KOPT-K1 (cell line): Measurements from ENCODE around the gene CMTM3.
"Not testable (repeated sequence)": the region's sequence is repeated elsewhere in the genome, so short reads cannot be mapped to it uniquely, and the experiment has no call there.

Experiments
- H3K27ac ChIP-seq: fragments of 200-600 bp; sonication (generic); 2 replicates; pipeline ENCODE4 v1.5.1; 2016; ENCODE audit warnings: antibody characterized with exemption, mild to moderate bottlenecking, low read depth, low read length; ENCODE audit not compliant: poor library complexity, severe bottlenecking
- H3K36me3 ChIP-seq: fragments of 200-600 bp; sonication (generic); 2 replicates; pipeline ENCODE4 v1.5.1; 2017; ENCODE audit warnings: antibody characterized with exemption, mild to moderate bottlenecking, low read length, moderate library complexity; ENCODE audit not compliant: insufficient read depth
- H3K9me3 ChIP-seq: fragments of 200-600 bp; sonication (generic); 2 replicates; pipeline ENCODE4 v1.5.1; 2017; ENCODE audit warnings: antibody characterized with exemption, low read length, mild to moderate bottlenecking; ENCODE audit not compliant: insufficient read depth, poor library complexity, severe bottlenecking

Gene CMTM3

GRCh38 chr16:66604376-66605176, at the start of gene CMTM3:
CMTM3 (plus strand) TSS chr16:66604704; CDS start chr16:66604806, 102 bp downstream.
- peak within 1 kb of the TSS; percentile 92 for H3K27ac ChIP-seq
- peaks cover 15% of the 10 kb centered on the region for H3K9me3 ChIP-seq
- peaks cover 33% of the 10 kb centered on the region for H3K36me3 ChIP-seq

- peaks cover 87% of the 10 kb centered on the region for H3K36me3 ChIP-seq
- no peaks in the 10 kb centered on the region for H3K9me3 ChIP-seq
- peak overlapping the region; percentile 94 for H3K27ac ChIP-seq
Observed at GRCh38 chr16:66560107-66560506, 44.4 kb upstream of the CMTM3 start.

GRCh38 chr16:66561381-66562080, 43.0 kb upstream of the CMTM3 start:
- H3K27ac ChIP-seq, result peak overlapping the region; percentile 94
- H3K36me3 ChIP-seq, result peaks cover 88% of the 10 kb centered on the region
- H3K9me3 ChIP-seq, result no peaks in the 10 kb centered on the region

GRCh38 chr16:66562409-66562808, 42.1 kb upstream of the CMTM3 start:
- H3K9me3 ChIP-seq, result no peaks in the 10 kb centered on the region
- H3K36me3 ChIP-seq, result peaks cover 88% of the 10 kb centered on the region
- H3K27ac ChIP-seq, result peak overlapping the region; percentile 94

GRCh38 chr16:66562986-66563385, 41.5 kb upstream of the CMTM3 start:
- Histone ChIP-seq H3K36me3 (peaks cover 88% of the 10 kb centered on the region), H3K27ac (peak overlapping the region; percentile 94), H3K9me3 (no peaks in the 10 kb centered on the region)

- peak overlapping the region; percentile 94 for H3K27ac ChIP-seq
- H3K36me3 ChIP-seq, result peaks cover 87% of the 10 kb centered on the region
- no peaks in the 10 kb centered on the region for H3K9me3 ChIP-seq
Observed at GRCh38 chr16:66563574-66564334, 40.8 kb upstream of the CMTM3 start.

GRCh38 chr16:66566051-66566901, 38.2 kb upstream of the CMTM3 start, which contains the start of gene CMTM1:
CMTM1 (plus strand) TSS chr16:66566439; CDS start chr16:66566514, 75 bp downstream.
- Histone ChIP-seq H3K36me3 (peaks cover 82% of the 10 kb centered on the region), H3K9me3 (no peaks in the 10 kb centered on the region), H3K27ac (no peak within 1 kb of the TSS)

GRCh38 chr16:66567270-66567669, 37.2 kb upstream of the CMTM3 start:
- H3K9me3 ChIP-seq, H3K27ac ChIP-seq: not testable (repeated sequence)
- peaks cover 86% of the 10 kb centered on the region for H3K36me3 ChIP-seq

GRCh38 chr16:66568355-66568754, 36.1 kb upstream of the CMTM3 start:
- Histone ChIP-seq H3K9me3 (no peaks in the 10 kb centered on the region), H3K36me3 (peaks cover 84% of the 10 kb centered on the region), H3K27ac (no peak overlapping the region)

GRCh38 chr16:66569131-66569530, 35.4 kb upstream of the CMTM3 start:
- Histone ChIP-seq H3K36me3 (peaks cover 77% of the 10 kb centered on the region), H3K27ac (no peak overlapping the region)

GRCh38 chr16:66569827-66570405, 34.6 kb upstream of the CMTM3 start:
- Histone ChIP-seq H3K27ac (no peak overlapping the region), H3K9me3 (no peaks in the 10 kb centered on the region), H3K36me3 (peaks cover 69% of the 10 kb centered on the region)

More at GRCh38 chr16:66569131-66569530, 35.4 kb upstream of the CMTM3 start:
- no peaks in the 10 kb centered on the region for H3K9me3 ChIP-seq

GRCh38 chr16:66572356-66572755, 32.1 kb upstream of the CMTM3 start:
- peaks cover 44% of the 10 kb centered on the region for H3K36me3 ChIP-seq
- peak overlapping the region; percentile 2 for H3K27ac ChIP-seq
- H3K9me3 ChIP-seq, result no peaks in the 10 kb centered on the region

GRCh38 chr16:66574081-66574480, 30.4 kb upstream of the CMTM3 start:
- Histone ChIP-seq H3K36me3 (peaks cover 29% of the 10 kb centered on the region), H3K27ac (no peak overlapping the region), H3K9me3 (no peaks in the 10 kb centered on the region)

GRCh38 chr16:66574531-66574930, 30.0 kb upstream of the CMTM3 start:
- H3K9me3 ChIP-seq, result no peaks in the 10 kb centered on the region
- no peak overlapping the region for H3K27ac ChIP-seq
- peaks cover 29% of the 10 kb centered on the region for H3K36me3 ChIP-seq
